GM06990 (cell line): ENCODE results near the gene SKIL.

ENCODE experiments used
- DNase-seq: peaks from one replicate; pipeline ENCODE4 v3.0.0-alpha.2; 2011; ENCODE audit not compliant: insufficient read length; ENCODE audit errors: extremely low read depth
- H3K27me3 ChIP-seq: replicated peaks from 2 replicates; pipeline ENCODE4 v1.6.0; 2011; ENCODE audit warnings: low read length; ENCODE audit not compliant: control insufficient read depth, insufficient read depth
- H3K36me3 ChIP-seq: 2 replicates; pipeline ENCODE4 v1.5.1; 2011; ENCODE audit warnings: low read length; ENCODE audit not compliant: control insufficient read depth, insufficient read depth
- H3K4me3 ChIP-seq: replicated peaks from 2 replicates; pipeline ENCODE4 v1.5.1; 2011; ENCODE audit warnings: low read depth, mild to moderate bottlenecking, control low read depth, low read length
- CTCF ChIP-seq: IDR thresholded peaks from 2 replicates; pipeline ENCODE4 v1.5.1; 2011; ENCODE audit warnings: low read length, control low read depth, mild to moderate bottlenecking, inconsistent platforms; ENCODE audit not compliant: insufficient read depth, poor library complexity, severe bottlenecking

The SKIL gene

GRCh38 chr3:170429050-170429449, 71.5 kb downstream of the SKIL start:
- H3K4me3 ChIP-seq: no peak overlapping the region
- no peak for DNase-seq
- no peaks in the 10 kb centered on the region for H3K36me3 ChIP-seq

GRCh38 chr3:170431054-170431453, 73.5 kb downstream of the SKIL start:
- no peak for TF ChIP-seq CTCF
- Histone ChIP-seq H3K36me3 (no peaks in the 10 kb centered on the region), H3K27me3 (no peaks in the 10 kb centered on the region), H3K4me3 (no peak overlapping the region)
- no peak for DNase-seq

More at GRCh38 chr3:170429050-170429449, 71.5 kb downstream of the SKIL start:
- no peaks in the 10 kb centered on the region for H3K27me3 ChIP-seq
- TF ChIP-seq CTCF: no peak

GRCh38 chr3:170432416-170432815, 74.9 kb downstream of the SKIL start:
- no peak for DNase-seq
- TF ChIP-seq CTCF: no peak
- H3K27me3 ChIP-seq: no peaks in the 10 kb centered on the region
- H3K36me3 ChIP-seq: no peaks in the 10 kb centered on the region
- no peak overlapping the region for H3K4me3 ChIP-seq

- no peak for TF ChIP-seq CTCF
- no peak for DNase-seq
Observed at GRCh38 chr3:170436697-170437096, 79.2 kb downstream of the SKIL start.

GRCh38 chr3:170437176-170437575, 79.7 kb downstream of the SKIL start:
- Histone ChIP-seq H3K27me3 (peaks cover 3% of the 10 kb centered on the region), H3K36me3 (no peaks in the 10 kb centered on the region), H3K4me3 (no peak overlapping the region)
- no peak for TF ChIP-seq CTCF
- DNase-seq: no peak

More at GRCh38 chr3:170436697-170437096, 79.2 kb downstream of the SKIL start:
- H3K4me3 ChIP-seq: no peak overlapping the region
- peaks cover 3% of the 10 kb centered on the region for H3K27me3 ChIP-seq
- H3K36me3 ChIP-seq: no peaks in the 10 kb centered on the region
